NOMO-1 treated with DMSO at 0.1 percent for 48 hours (cell line): ENCODE results near the gene SLC11A1.
A peak's percentile ranks its signal among the peaks of the same experiment; 100 is the strongest.

ENCODE experiments used
- DNase-seq: peaks from one replicate; lab custom pipeline; 2025; ENCODE audit not compliant: unreplicated experiment; lab: John Stamatoyannopoulos, UW

Gene SLC11A1

GRCh38 chr2:218403810-218404209 lies 21.7 kb downstream of the SLC11A1 start:
- DNase-seq: no peak

GRCh38 chr2:218404351-218405085 lies 22.4 kb downstream of the SLC11A1 start:
- no peak for DNase-seq

DNA sequence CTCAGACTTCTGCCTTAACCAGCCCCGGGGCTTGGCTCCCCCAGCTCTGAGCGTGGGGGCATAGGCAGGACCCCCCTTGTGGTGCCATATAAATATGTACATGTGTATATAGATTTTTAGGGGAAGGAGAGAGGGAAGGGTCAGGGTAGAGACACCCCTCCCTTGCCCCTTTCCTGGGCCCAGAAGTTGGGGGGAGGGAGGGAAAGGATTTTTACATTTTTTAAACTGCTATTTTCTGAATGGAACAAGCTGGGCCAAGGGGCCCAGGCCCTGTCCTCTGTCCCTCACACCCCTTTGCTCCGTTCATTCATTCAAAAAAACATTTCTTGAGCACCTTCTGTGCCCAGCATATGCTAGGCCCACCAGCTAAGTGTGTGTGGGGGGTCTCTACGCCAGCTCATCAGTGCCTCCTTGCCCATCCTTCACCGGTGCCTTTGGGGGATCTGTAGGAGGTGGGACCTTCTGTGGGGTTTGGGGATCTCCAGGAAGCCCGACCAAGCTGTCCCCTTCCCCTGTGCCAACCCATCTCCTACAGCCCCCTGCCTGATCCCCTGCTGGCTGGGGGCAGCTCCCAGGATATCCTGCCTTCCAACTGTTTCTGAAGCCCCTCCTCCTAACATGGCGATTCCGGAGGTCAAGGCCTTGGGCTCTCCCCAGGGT lies 23.1 kb downstream of the SLC11A1 start:
- DNase-seq: no peak

DNA sequence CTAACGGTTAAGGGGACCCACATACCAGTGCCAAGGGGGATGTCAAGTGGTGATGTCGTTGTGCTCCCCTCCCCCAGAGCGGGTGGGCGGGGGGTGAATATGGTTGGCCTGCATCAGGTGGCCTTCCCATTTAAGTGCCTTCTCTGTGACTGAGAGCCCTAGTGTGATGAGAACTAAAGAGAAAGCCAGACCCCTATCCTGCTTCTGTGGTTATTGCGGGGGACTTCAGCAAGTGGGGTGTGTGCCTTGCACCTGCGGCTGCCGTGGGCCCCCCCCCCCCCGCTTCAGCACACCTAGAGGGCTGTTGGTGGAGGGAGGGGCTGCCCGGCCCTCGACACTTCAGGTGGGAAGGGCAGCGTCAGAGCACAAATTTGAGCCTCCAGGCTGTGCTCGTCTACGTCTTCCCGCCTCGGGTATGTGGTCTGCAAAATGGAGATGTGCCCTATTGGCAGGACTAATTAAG lies 23.7 kb downstream of the SLC11A1 start:
- DNase-seq: no peak

DNA sequence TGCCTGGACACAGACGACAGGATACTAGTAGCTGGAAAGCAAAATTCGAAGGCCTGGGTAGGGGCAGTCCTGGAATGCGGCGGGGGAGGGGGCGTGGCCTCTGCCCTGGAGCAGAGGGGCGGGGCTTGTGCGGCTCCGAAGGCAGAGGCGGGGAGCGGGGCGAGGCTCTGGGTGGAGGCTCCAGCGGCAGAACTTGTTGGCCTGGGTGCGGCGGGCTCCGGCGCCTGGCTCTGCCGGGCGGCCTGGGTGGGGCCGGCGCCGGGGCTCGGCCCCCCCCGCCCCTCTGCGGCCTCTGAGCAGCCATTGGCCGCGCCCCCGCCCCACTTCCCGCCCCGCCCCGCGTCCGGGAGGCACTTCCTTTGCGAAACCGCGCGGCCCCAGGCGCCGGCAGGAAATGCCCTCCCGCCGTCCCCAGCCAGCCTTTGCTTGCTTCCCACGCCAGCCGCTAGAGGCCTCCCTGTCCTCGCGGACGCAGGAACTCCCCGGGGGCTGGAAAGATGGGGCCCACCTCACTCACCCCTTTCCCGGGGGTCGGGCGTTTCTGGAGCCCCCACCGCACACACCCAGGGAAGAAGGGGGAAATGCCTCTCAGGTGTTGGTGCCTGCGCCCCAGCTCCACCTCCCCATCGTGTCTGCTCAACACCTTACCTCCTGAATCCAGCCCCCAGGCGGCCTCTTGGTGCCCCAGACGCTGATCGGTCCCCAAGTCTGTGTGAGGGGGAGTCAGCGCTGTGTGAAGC lies 24.3 kb downstream of the SLC11A1 start:
- peak; percentile 95 for DNase-seq

DNA sequence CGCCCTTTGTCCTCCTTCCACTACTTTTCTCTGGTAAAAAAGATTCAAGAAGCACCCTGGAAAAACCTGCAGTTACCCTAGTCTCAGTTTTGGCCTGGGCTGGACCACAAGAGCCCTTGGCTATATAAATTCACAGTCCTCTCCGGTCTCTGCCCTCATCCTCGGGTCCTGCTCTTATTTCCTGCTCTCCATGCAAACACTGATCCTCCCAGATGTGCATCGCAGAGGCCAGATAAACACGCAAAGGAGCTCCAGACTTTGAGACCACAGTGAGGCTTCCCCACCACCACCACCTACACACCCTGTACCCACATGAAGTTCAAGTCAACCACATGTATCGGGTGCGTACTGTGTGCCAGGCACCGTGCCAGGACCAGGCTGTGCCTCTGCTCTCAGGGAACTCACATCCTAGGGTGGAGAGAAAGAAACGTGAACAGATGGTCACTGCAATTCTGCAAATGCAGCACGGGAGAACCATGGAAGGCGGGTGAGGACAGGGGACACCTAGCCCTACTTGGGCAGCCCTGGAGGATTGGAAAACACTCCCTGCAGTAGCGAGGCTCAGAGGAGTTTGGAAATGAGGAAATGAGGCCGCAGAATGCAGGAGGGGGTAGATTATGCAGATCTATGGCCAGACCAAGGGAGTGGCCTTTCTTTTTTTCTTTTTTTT lies 25.0 kb downstream of the SLC11A1 start:
- DNase-seq: peak; percentile 74

DNA sequence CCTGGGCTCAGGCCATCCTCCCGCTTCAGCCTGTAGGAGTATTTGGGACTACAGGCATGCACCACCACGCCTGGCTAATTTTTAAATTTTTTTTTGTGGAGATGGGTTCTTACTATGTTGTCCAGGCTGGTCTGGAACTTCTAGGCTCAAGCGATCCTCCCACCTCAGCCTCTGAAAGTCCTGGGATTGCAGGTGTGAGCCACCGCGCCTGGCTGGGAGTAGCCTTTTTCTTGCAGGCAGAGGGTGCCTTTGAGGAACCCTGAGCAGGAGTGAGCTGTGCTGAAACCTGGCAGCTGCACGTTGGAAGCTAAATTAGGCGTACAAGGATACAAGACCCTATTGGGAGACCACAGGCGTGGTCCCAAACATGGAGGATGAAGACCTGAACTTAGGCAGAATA lies 25.6 kb downstream of the SLC11A1 start:
- DNase-seq: no peak

DNA sequence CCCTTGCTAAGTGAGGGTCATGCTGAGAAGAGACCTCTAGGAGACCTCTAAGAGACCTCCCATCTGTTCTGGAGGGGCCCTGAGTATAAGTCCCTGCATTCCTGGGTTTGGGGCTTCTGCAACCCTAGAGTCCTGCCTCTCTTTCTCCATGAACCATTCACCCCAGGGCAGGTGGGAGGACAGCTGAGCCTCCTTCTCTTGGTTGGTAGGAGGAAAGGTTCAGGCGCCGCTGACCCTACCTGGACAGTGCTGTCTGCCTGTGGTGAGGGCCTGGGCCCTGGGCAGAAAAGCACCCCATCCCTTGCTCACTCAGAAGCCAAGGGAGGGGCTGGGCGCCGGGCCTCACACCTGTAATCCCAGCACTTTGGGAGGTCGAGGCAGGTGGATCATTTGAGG lies 36.2 kb downstream of the SLC11A1 start:
- no peak for DNase-seq

DNA sequence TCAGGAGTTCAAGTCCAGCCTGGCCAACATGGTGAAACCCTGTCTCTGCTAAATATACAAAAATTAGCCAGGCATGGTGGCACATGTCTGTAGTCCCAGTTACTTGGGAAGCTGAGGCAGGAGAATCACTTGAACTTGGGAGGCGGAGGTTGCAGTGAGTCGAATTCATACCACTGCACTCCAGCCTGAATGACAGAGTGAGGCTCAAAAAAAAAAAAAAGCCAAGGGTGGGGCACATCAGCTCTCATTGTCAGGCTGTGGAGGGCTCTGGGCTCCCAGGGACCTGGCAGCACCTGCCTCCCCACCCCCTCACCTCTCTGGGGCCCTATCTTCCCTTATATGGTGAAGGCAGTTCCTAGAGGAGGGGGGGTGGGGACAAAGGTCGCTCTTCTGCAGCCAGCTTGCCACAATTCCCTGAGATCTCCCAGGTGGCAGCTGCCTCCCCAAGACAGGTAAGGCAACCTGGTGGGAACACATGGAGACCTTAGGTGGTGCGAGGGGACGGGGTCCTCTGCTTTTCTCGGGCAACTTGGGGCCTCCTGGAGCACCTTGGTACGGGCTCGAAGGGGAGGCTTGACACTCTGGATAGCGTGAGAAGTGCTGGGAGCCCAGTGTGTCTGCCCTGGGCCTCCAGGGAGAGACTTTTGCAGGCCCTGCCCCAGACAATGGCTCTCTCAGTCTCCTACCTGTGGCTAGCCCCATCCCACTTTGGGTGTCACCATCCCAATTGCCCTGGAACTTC lies 36.8 kb downstream of the SLC11A1 start, which contains the start of gene VIL1:
TSS of gene VIL1 (plus strand) at position 407 of the 742 bp plus-strand sequence. CDS start 4,656 bp downstream, outside the sequence.
- DNase-seq: no peak

- no peak for DNase-seq
Measured at GRCh38 chr2:218419630-218420216, 37.6 kb downstream of the SLC11A1 start.

DNA sequence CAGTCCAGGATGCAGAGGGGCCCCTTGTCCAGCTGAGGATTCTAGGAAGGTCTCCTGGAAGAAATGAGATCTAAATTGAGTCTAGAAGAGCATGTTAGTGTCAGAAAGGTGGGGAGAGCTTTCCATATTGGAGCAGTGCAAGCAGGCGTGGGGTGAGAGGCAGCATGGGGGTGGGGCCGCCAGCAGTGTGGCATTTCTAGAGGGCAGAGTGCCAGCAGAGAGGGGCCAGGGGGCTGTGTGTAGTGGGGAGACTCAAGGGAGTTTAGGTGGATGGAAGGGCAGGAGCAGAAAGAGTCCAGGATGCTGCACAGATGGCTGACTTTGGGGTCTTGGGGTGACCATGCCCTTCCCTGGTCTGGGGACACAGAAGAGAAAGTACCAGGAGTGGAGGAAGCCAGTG lies 39.0 kb downstream of the SLC11A1 start:
- no peak for DNase-seq

GRCh38 chr2:218422403-218423086 lies 40.5 kb downstream of the SLC11A1 start:
- no peak for DNase-seq

DNA sequence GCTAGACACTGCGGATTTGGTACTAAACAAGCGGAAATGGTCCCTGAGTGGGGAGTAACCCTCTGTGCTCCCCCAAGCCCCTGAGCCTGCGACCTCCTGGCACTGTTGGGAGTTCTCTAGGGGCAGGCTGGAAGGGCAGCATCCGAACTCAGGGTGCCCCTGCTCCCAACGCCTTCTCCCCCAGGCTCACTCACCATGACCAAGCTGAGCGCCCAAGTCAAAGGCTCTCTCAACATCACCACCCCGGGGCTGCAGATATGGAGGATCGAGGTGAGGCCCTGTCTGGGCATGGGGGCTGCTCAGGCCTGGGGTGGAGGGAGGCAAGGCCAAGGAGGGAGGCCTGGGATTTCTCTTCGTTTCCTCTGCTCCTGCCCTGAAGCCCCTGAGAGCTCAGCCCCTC lies 41.5 kb downstream of the SLC11A1 start:
- no peak for DNase-seq

DNA sequence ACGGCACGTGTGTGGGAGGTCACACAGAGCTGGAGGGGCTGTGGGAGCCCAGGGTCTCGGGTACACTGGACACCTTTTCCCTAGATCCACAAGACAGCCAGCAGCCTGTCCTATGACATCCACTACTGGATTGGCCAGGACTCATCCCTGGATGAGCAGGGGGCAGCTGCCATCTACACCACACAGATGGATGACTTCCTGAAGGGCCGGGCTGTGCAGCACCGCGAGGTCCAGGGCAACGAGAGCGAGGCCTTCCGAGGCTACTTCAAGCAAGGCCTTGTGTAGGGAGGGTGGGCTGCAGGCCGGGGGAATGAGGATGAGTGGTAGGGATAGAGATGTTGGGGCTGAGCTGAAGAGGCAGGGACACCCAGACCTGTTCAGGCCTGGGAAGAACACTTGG lies 43.5 kb downstream of the SLC11A1 start:
- DNase-seq: no peak

DNA sequence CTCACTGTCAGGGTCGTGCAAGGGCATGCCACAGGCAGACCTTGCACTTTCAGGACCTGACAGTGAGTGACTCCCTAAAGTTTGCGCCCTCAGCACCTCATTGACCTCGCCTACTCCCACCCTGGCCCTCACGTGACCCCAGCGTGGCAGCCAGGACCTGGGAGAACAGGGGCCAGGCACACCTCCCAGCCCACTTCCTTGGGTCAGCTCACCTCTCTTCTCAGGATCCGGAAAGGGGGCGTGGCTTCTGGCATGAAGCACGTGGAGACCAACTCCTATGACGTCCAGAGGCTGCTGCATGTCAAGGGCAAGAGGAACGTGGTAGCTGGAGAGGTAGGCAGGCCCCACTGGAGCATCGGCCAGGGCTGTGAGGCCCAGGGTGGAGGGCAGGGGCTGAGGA lies 45.7 kb downstream of the SLC11A1 start:
- DNase-seq: no peak

- no peak for DNase-seq
Measured at GRCh38 chr2:218428846-218429558, 46.9 kb downstream of the SLC11A1 start.

DNA sequence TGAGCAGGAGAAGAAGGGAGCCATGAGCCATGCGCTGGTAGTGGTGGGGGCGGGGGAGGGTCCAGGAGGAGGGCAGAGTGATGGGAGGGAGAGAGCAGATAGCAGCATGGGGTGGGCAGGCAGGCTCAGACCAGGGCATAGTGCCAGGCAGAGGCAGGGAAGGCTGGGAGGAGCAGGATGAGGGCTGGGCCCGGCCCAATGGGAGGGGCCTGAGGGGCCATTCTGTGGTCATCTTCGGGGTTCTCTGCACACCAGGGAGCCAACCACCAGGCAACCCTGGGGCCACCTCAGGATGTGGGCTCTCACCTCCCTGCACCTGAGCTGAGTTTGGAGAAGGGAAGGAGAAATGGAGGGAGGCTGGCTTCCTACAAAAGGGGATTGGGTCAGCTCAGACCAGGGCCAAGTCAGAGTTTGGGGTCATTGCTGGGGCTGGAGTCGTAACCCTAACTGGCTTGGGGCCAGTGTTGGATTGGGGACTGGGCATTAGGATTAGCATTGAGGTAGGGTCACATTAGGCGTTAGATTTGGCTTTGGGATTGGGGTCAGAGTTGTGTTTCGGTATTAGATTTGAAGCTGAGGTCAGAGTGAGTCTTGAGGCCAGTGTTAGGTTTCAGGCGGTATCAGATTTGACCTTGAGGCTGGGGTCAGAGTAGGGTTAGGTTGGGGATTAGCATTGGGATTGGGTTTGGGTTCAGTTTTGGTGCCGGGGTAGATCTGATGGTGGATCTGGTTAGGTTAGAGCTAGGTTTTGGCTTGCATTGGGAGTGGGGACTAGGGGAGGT lies 48.0 kb downstream of the SLC11A1 start:
- DNase-seq: no peak

DNA sequence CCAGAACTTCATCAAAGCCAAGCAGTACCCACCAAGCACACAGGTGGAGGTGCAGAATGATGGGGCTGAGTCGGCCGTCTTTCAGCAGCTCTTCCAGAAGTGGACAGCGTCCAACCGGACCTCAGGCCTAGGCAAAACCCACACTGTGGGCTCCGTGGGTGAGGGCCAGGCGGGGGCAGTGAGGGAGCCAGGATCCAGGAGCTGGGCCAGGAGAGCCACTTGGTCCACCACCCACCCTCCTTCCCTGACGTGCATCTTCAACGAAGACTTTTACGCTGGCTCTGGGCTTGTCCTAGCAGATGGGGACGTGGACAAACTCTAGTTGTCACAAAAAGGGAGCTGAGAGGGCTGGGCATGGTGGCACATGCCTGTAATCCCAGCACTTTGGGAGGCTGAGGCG lies 48.6 kb downstream of the SLC11A1 start:
- no peak for DNase-seq
